HG03025 (cell line): ENCODE data around the gene TPK1.
"Not testable (repeated sequence)": the region's sequence is repeated elsewhere in the genome, so short reads cannot be mapped to it uniquely, and the experiment has no call there.

Source experiments
- ATAC-seq: cut with Tn5 transposase; IDR thresholded peaks from one replicate; pipeline ENCODE4 v1.9.1; 2021; ENCODE audit warnings: mild to moderate bottlenecking, moderate library complexity; ENCODE audit not compliant: unreplicated experiment, low FRiP score

The TPK1 gene

GRCh38 chr7:144729226-144729625, 106.6 kb downstream of the TPK1 start:
- ATAC-seq: no peak

- ATAC-seq: no peak
These were observed 107.3 kb downstream of the TPK1 start for GRCh38 chr7:144728551-144728950.

GRCh38 chr7:144726840-144727239, 109.0 kb downstream of the TPK1 start:
- ATAC-seq: not testable (repeated sequence)

- ATAC-seq: peak; percentile 63
These were observed 110.8 kb downstream of the TPK1 start for GRCh38 chr7:144725070-144725469.

GRCh38 chr7:144723301-144723700, 112.6 kb downstream of the TPK1 start:
- ATAC-seq: no peak

- no peak for ATAC-seq
These were observed 115.1 kb downstream of the TPK1 start for GRCh38 chr7:144720710-144721109.

- ATAC-seq: no peak
These were observed 115.7 kb downstream of the TPK1 start for GRCh38 chr7:144720149-144720548.

GRCh38 chr7:144717720-144718119, 118.1 kb downstream of the TPK1 start:
- no peak for ATAC-seq

- no peak for ATAC-seq
These were observed 122.0 kb downstream of the TPK1 start for GRCh38 chr7:144713850-144714249.

- no peak for ATAC-seq
These were observed 125.1 kb downstream of the TPK1 start for GRCh38 chr7:144710791-144711190.

- ATAC-seq: no peak
These were observed 126.8 kb downstream of the TPK1 start for GRCh38 chr7:144709066-144709465.

- ATAC-seq: no peak
These were observed 144.6 kb downstream of the TPK1 start for GRCh38 chr7:144691240-144691639.

- no peak for ATAC-seq
These were observed 153.1 kb downstream of the TPK1 start for GRCh38 chr7:144682581-144683280.

GRCh38 chr7:144676492-144676891, 159.4 kb downstream of the TPK1 start:
- ATAC-seq: no peak

GRCh38 chr7:144674550-144674949, 161.3 kb downstream of the TPK1 start:
- no peak for ATAC-seq

- ATAC-seq: no peak
These were observed 163.0 kb downstream of the TPK1 start for GRCh38 chr7:144672869-144673268.

- no peak for ATAC-seq
These were observed 164.4 kb downstream of the TPK1 start for GRCh38 chr7:144671429-144671828.

- ATAC-seq: no peak
These were observed 165.6 kb downstream of the TPK1 start for GRCh38 chr7:144670218-144670617.

- no peak for ATAC-seq
These were observed 167.3 kb downstream of the TPK1 start for GRCh38 chr7:144668503-144668902.

- no peak for ATAC-seq
These were observed 170.0 kb downstream of the TPK1 start for GRCh38 chr7:144665689-144666381.

GRCh38 chr7:144659211-144659610, 176.6 kb downstream of the TPK1 start:
- no peak for ATAC-seq

GRCh38 chr7:144656965-144657517, 178.8 kb downstream of the TPK1 start:
- ATAC-seq: no peak
